Measurements from ENCODE around the gene SPSB1. TPM values are rescaled to one million over a fixed set of nuclear protein-coding genes. Genes with fewer than 3 reads are reported as not detected.

Gene SPSB1
- total and polyA plus RNA-seq, 2 experiments from 2014 or later = 2.4 to 6.8 TPM

DNA sequence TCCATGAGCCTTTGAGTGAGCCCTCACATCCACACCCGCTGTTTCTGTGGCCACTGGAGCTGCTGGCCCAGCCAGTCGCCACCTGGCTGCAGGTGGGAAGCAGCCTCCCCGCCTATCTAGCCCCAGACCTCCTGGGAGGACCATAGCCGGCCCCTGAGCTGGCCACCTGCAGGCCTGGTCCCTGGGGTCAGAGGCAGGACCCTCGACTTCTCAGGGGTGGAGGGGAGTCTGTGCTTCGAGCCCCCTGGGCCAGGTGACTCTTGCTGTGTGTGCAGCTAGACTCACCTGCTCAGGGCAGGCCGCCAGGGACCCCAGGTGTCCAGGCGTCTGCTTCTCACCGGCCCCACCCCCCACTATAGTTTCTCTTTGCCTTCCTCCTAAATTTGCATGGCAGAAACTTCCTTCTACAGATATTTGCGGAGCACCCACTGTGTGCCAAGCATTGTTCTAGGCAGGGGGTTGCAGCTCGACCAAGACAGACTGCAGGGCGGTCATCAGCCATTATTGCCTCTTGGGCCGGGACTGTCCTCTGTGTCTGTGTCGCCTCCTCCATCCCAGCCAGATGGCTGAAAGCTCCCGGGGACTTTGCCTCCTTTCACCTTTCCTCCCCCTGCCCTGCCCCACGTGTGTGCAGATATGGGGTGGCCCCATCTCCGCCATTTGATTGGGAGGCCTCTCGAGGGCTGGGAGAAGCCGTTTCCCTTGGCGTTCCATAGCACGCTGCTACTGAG, 27.3 kb downstream of the SPSB1 start:
- Mint-ChIP-seq H3K4me3 (peak overlapping the region; percentile 35; the same call in 2 of the 3 replicates), H3K9me3 (no peaks in the 10 kb centered on the region; the same call in 2 of the 3 replicates), H3K36me3 (ENCODE audit: low read depth) (no peaks in the 10 kb centered on the region), H3K27me3 (ENCODE audit: insufficient read depth, low read depth, poor library complexity) (peaks cover 17% of the 10 kb centered on the region), H3K27ac (peak overlapping the region; percentile 65), H3K4me1 (peaks cover 43% of the 10 kb centered on the region)
- Histone ChIP-seq H3K4me3 (0 out of 2 replicates have a peak overlapping the region, but pooled peaks have one; percentile 32), H3K4me1 (ENCODE audit: insufficient read depth) (peaks cover 26% of the 10 kb centered on the region), H3K27me3 (ENCODE audit: insufficient read depth) (no peaks in the 10 kb centered on the region), H3K9me2 (ENCODE audit: insufficient read depth) (no peaks in the 10 kb centered on the region), H3K36me3 (ENCODE audit: insufficient read depth) (no peaks in the 10 kb centered on the region), H3F3A (replicated peaks; ENCODE audit: low read depth) (0 out of 2 replicates have a peak, but pooled peaks cover 2% of the 10 kb centered on the region), H4K20me1 (replicated peaks; ENCODE audit: insufficient read depth) (no peaks in the 10 kb centered on the region), H3K79me2 (replicated peaks; ENCODE audit: insufficient read depth) (no peaks in the 10 kb centered on the region), H3K4me2 (peak overlapping the region; percentile 69), H3K27ac (ENCODE audit: low read depth) (0 out of 2 replicates have a peak overlapping the region, but pooled peaks have one; percentile 32), H2AFZ (no peak overlapping the region)
- ATAC-seq (peak; percentile 64), DNase-seq (ENCODE audit: low spot score) (peak; percentile 41)
- TF ChIP-seq, protein P1, sequence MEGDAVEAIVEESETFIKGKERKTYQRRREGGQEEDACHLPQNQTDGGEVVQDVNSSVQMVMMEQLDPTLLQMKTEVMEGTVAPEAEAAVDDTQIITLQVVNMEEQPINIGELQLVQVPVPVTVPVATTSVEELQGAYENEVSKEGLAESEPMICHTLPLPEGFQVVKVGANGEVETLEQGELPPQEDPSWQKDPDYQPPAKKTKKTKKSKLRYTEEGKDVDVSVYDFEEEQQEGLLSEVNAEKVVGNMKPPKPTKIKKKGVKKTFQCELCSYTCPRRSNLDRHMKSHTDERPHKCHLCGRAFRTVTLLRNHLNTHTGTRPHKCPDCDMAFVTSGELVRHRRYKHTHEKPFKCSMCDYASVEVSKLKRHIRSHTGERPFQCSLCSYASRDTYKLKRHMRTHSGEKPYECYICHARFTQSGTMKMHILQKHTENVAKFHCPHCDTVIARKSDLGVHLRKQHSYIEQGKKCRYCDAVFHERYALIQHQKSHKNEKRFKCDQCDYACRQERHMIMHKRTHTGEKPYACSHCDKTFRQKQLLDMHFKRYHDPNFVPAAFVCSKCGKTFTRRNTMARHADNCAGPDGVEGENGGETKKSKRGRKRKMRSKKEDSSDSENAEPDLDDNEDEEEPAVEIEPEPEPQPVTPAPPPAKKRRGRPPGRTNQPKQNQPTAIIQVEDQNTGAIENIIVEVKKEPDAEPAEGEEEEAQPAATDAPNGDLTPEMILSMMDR (conservative IDR thresholded peaks at IDR 0.05; ENCODE audit: low read depth in 2 of 2) = peak in 1 of 2 experiments; percentile 18; a peak in 1 of 4 replicates
- no peak for TF ChIP-seq STAT1 (IDR thresholded peaks at IDR 0.05; ENCODE audit: unreplicated experiment)
- no peak for TF ChIP-seq ZNF331 (CRISPR knock-in tag; IDR thresholded peaks at IDR 0.05; ENCODE audit: low read depth)

DNA sequence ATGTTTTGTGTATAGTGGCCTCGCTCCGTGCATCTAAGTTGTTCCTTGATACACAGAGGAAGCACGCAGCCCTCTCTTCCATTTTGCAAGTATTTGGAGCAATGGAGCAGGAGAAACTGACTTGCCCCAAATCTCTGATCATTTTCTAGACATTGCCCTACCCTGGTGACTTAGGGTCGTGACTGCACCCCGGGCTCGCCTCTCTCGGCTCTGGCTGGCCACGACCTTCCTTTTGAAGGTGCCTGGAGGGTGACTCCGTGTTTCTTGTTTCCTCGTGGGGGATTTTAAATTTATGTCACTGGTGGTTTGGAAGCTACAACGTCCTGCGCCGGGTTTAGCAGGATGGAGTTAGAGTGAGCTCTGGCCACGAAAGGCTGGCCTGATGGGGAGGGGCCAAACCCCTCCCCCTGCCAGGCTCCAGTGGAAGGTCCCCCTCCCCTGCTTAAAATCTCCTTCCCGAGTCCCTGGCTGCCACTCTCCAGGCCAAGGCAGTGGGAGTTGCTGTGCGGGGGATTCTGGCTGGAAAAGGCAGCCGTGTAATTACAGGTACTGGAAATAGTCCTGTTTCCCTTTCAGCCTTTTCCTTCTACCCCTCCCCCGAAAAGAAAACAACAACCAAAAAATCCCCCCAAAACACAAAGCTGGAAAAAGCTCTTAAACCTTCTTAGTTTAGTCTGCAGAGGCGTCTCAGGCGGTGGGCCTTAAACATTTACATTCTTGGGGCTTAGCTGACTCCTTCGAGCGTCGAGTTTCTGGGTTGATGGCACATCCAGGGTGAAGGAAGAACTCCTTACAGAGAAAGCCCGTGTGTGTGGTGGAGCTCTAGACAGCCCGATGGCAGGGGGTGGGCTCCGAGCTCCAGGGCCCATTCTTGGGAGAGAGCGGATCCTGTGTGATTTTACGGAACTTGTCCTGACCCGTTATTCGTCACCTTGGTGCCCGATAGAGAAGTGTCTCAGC, 28.1 kb downstream of the SPSB1 start:
- Histone ChIP-seq H3K9me2 (ENCODE audit: insufficient read depth) (no peaks in the 10 kb centered on the region), H3K27me3 (ENCODE audit: insufficient read depth) (no peaks in the 10 kb centered on the region), H3K4me2 (peak overlapping the region; percentile 69), H3K4me1 (ENCODE audit: insufficient read depth) (peaks cover 26% of the 10 kb centered on the region), H2AFZ (no peak overlapping the region), H4K20me1 (replicated peaks; ENCODE audit: insufficient read depth) (no peaks in the 10 kb centered on the region), H3K27ac (ENCODE audit: low read depth) (peak overlapping the region; percentile 63; the same call in 1 of the 2 replicates), H3K36me3 (ENCODE audit: insufficient read depth) (no peaks in the 10 kb centered on the region), H3K79me2 (replicated peaks; ENCODE audit: insufficient read depth) (no peaks in the 10 kb centered on the region), H3K4me3 (0 out of 2 replicates have a peak overlapping the region, but pooled peaks have one; percentile 32), H3F3A (replicated peaks; ENCODE audit: low read depth) (0 out of 2 replicates have a peak, but pooled peaks cover 2% of the 10 kb centered on the region)
- DNase-seq (ENCODE audit: low spot score) = peak; percentile 43
- Mint-ChIP-seq H3K4me1 (peaks cover 43% of the 10 kb centered on the region), H3K4me3 (peak overlapping the region; percentile 35; the same call in 2 of the 3 replicates), H3K27ac (peak overlapping the region; percentile 65; the same call in 1 of the 2 replicates), H3K9me3 (no peaks in the 10 kb centered on the region; the same call in 2 of the 3 replicates), H3K27me3 (ENCODE audit: insufficient read depth, low read depth, poor library complexity) (peaks cover 17% of the 10 kb centered on the region), H3K36me3 (ENCODE audit: low read depth) (no peaks in the 10 kb centered on the region)
- TF ChIP-seq NANOG (IDR thresholded peaks at IDR 0.05; ENCODE audit: borderline replicate concordance) = no peak
- TF ChIP-seq EZH2 (IDR thresholded peaks at IDR 0.05; ENCODE audit: low read depth, unreplicated experiment) = no peak
- no peak for TF ChIP-seq STAT1 (IDR thresholded peaks at IDR 0.05; ENCODE audit: unreplicated experiment)
- no peak for TF ChIP-seq CREB1 (CRISPR knock-in tag; IDR thresholded peaks at IDR 0.05; ENCODE audit: low read depth)
- TF ChIP-seq EZH2phosphoT487 (IDR thresholded peaks at IDR 0.05; ENCODE audit: unreplicated experiment) = no peak
- no peak for TF ChIP-seq JUNB (IDR thresholded peaks at IDR 0.05; ENCODE audit: unreplicated experiment)
- no peak for TF ChIP-seq ZNF114 (CRISPR knock-in tag; IDR thresholded peaks at IDR 0.05)
- TF ChIP-seq, protein P2, sequence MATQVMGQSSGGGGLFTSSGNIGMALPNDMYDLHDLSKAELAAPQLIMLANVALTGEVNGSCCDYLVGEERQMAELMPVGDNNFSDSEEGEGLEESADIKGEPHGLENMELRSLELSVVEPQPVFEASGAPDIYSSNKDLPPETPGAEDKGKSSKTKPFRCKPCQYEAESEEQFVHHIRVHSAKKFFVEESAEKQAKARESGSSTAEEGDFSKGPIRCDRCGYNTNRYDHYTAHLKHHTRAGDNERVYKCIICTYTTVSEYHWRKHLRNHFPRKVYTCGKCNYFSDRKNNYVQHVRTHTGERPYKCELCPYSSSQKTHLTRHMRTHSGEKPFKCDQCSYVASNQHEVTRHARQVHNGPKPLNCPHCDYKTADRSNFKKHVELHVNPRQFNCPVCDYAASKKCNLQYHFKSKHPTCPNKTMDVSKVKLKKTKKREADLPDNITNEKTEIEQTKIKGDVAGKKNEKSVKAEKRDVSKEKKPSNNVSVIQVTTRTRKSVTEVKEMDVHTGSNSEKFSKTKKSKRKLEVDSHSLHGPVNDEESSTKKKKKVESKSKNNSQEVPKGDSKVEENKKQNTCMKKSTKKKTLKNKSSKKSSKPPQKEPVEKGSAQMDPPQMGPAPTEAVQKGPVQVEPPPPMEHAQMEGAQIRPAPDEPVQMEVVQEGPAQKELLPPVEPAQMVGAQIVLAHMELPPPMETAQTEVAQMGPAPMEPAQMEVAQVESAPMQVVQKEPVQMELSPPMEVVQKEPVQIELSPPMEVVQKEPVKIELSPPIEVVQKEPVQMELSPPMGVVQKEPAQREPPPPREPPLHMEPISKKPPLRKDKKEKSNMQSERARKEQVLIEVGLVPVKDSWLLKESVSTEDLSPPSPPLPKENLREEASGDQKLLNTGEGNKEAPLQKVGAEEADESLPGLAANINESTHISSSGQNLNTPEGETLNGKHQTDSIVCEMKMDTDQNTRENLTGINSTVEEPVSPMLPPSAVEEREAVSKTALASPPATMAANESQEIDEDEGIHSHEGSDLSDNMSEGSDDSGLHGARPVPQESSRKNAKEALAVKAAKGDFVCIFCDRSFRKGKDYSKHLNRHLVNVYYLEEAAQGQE (IDR thresholded peaks at IDR 0.05; ENCODE audit: unreplicated experiment) = no peak
- peak; percentile 20 for ATAC-seq

All from GM23338 (cell line).